Hematopoietic multipotent progenitor cell (in vitro differentiated cells): ENCODE measurements around the gene KPNA2. TPM values are rescaled to one million over a fixed set of nuclear protein-coding genes. Genes with fewer than 3 reads are reported as not detected.
"Not testable (repeated sequence)": the region's sequence is repeated elsewhere in the genome, so short reads cannot be mapped to it uniquely, and the experiment has no call there.

Source experiments
- DNase-seq, 3 donors: peaks; one replicate each; pipeline ENCODE4 v3.0.0-alpha.2; 2011 to 2015; ENCODE audit warnings: low read depth in 2 of 3, low spot score in 2 of 3
- total RNA-seq: library from RNA; depleted of rRNA; stranded (reverse); fragments of >200 nt; gene quantifications from one replicate; pipeline ENCODE4 v1.2.3, GENCODE V29; 2012

KPNA2 gene
- total RNA-seq, 1 donor, result 28.3 TPM

- peak; percentile 92 to 98 (median 95) for DNase-seq
These were observed 15.7 kb upstream of the KPNA2 start for GRCh38 chr17:68019675-68020408.

- DNase-seq, result peak in 1 of 3 donors; percentile 19
These were observed 15.2 kb upstream of the KPNA2 start for GRCh38 chr17:68020409-68020756.

- not testable (repeated sequence) for DNase-seq
These were observed 14.7 kb upstream of the KPNA2 start for GRCh38 chr17:68020791-68021190.

- no peak for DNase-seq
These were observed 13.6 kb upstream of the KPNA2 start for GRCh38 chr17:68021963-68022362.

- DNase-seq, result not testable (repeated sequence)
These were observed 13.0 kb upstream of the KPNA2 start for GRCh38 chr17:68022547-68022946.

- no peak for DNase-seq
These were observed 5.9 kb upstream of the KPNA2 start for GRCh38 chr17:68029512-68030215.

- DNase-seq, result no peak
These were observed 1.7 kb upstream of the KPNA2 start for GRCh38 chr17:68033636-68034451.

GRCh38 chr17:68034452-68034776 is 1.1 kb upstream of the KPNA2 start:
- DNase-seq, result no peak

GRCh38 chr17:68035131-68035522 is 408 bp upstream of the KPNA2 start:
- DNase-seq, result no peak

- DNase-seq, result peak in 1 of 3 donors; percentile 16
These were observed 991 bp downstream of the KPNA2 start for GRCh38 chr17:68036304-68037147.

- no peak for DNase-seq
These were observed 11.8 kb downstream of the KPNA2 start for GRCh38 chr17:68047153-68047846.

GRCh38 chr17:68047890-68048542 is 12.5 kb downstream of the KPNA2 start:
- not testable (repeated sequence) for DNase-seq

- DNase-seq, result no peak
These were observed 13.5 kb downstream of the KPNA2 start for GRCh38 chr17:68048996-68049395.

GRCh38 chr17:68049812-68050437 is 14.4 kb downstream of the KPNA2 start:
- DNase-seq, result not testable (repeated sequence)

- not testable (repeated sequence) for DNase-seq
These were observed 16.1 kb downstream of the KPNA2 start for GRCh38 chr17:68051321-68052312.

GRCh38 chr17:68052810-68053209 is 17.3 kb downstream of the KPNA2 start:
- no peak for DNase-seq

- DNase-seq, result no peak
These were observed 17.9 kb downstream of the KPNA2 start for GRCh38 chr17:68053231-68054013.
